Measurements from ENCODE around the gene NUCB1. TPM values are rescaled to one million over a fixed set of nuclear protein-coding genes. Genes with fewer than 3 reads are reported as not detected.

Gene NUCB1
- total and polyA plus RNA-seq, 9 of the 15 experiments (the other 6 are each of a cell fraction or from before 2014, with no cell fraction given): 3.1 to 153 (median 71.7) TPM

GRCh38 chr19:48962029-48962848, 62.1 kb downstream of the NUCB1 start (continued):
- TF ChIP-seq, protein P1, sequence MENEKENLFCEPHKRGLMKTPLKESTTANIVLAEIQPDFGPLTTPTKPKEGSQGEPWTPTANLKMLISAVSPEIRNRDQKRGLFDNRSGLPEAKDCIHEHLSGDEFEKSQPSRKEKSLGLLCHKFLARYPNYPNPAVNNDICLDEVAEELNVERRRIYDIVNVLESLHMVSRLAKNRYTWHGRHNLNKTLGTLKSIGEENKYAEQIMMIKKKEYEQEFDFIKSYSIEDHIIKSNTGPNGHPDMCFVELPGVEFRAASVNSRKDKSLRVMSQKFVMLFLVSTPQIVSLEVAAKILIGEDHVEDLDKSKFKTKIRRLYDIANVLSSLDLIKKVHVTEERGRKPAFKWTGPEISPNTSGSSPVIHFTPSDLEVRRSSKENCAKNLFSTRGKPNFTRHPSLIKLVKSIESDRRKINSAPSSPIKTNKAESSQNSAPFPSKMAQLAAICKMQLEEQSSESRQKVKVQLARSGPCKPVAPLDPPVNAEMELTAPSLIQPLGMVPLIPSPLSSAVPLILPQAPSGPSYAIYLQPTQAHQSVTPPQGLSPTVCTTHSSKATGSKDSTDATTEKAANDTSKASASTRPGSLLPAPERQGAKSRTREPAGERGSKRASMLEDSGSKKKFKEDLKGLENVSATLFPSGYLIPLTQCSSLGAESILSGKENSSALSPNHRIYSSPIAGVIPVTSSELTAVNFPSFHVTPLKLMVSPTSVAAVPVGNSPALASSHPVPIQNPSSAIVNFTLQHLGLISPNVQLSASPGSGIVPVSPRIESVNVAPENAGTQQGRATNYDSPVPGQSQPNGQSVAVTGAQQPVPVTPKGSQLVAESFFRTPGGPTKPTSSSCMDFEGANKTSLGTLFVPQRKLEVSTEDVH (IDR thresholded peaks at IDR 0.05; ENCODE audit: low read depth, partially characterized antibody): no peak
- TF ChIP-seq EHMT2 (IDR thresholded peaks at IDR 0.05): no peak
- TF ChIP-seq ZNF23 (CRISPR knock-in tag; IDR thresholded peaks at IDR 0.05): no peak
- TF ChIP-seq HDAC2 (IDR thresholded peaks at IDR 0.05): peak; percentile 76; the same call in 1 of the 2 replicates
- TF ChIP-seq PHB2 (IDR thresholded peaks at IDR 0.05; ENCODE audit: low read depth): no peak
- TF ChIP-seq, protein P2, sequence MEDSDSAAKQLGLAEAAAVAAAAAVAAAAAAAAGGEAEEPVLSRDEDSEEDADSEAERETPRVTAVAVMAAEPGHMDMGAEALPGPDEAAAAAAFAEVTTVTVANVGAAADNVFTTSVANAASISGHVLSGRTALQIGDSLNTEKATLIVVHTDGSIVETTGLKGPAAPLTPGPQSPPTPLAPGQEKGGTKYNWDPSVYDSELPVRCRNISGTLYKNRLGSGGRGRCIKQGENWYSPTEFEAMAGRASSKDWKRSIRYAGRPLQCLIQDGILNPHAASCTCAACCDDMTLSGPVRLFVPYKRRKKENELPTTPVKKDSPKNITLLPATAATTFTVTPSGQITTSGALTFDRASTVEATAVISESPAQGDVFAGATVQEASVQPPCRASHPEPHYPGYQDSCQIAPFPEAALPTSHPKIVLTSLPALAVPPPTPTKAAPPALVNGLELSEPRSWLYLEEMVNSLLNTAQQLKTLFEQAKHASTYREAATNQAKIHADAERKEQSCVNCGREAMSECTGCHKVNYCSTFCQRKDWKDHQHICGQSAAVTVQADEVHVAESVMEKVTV (CRISPR knock-in tag; IDR thresholded peaks at IDR 0.05): peak; percentile 38; the same call in 1 of the 2 replicates
- TF ChIP-seq RBM17 (IDR thresholded peaks at IDR 0.05; ENCODE audit: borderline replicate concordance, low read depth, low read length): no peak
- TF ChIP-seq FOXM1 (IDR thresholded peaks at IDR 0.05; ENCODE audit: low read depth): no peak
- TF ChIP-seq FOXM1 (CRISPR knock-in tag; IDR thresholded peaks at IDR 0.05; ENCODE audit: low read depth): no peak
- TF ChIP-seq, protein P3, sequence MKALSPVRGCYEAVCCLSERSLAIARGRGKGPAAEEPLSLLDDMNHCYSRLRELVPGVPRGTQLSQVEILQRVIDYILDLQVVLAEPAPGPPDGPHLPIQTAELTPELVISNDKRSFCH (CRISPR knock-in tag; IDR thresholded peaks at IDR 0.05): no peak
- TF ChIP-seq, protein P3 (tag; IDR thresholded peaks at IDR 0.05): peak; percentile 56; the same call in 1 of the 2 replicates
- TF ChIP-seq ZC3H11A (IDR thresholded peaks at IDR 0.05; ENCODE audit: low read depth, low read length): no peak
- peak; percentile 89 for TF ChIP-seq SMAD4 (CRISPR knock-in tag; conservative IDR thresholded peaks at IDR 0.05)
- peak in 1 of 2 experiments; percentile 76; a peak in 1 of 4 replicates for TF ChIP-seq RCOR1 (IDR thresholded peaks at IDR 0.05; ENCODE audit: borderline replicate concordance in 1 of 2, low read depth in 2 of 2, low read length in 2 of 2)
- TF ChIP-seq ZNF282 (CRISPR knock-in tag; IDR thresholded peaks at IDR 0.05): no peak
- TF ChIP-seq E2F3 (CRISPR knock-in tag; IDR thresholded peaks at IDR 0.05): 0 out of 2 replicates have a peak, but pooled peaks have one; percentile 41
- TF ChIP-seq ETS1 (conservative IDR thresholded peaks at IDR 0.05; ENCODE audit: control insufficient read depth, low read depth, low read length): no peak; the same call in 1 of the 2 replicates
- TF ChIP-seq FOS (IDR thresholded peaks at IDR 0.05; ENCODE audit: extremely low read depth, insufficient read length): no peak
- TF ChIP-seq KAT8 (IDR thresholded peaks at IDR 0.05; ENCODE audit: low read depth): no peak
- no peak for TF ChIP-seq RBM39 (optimal IDR thresholded peaks at IDR 0.05; ENCODE audit: low read depth, low read length)
- no peak for TF ChIP-seq ZSCAN32 (CRISPR knock-in tag; IDR thresholded peaks at IDR 0.05)
- TF ChIP-seq SMAD3 (CRISPR knock-in tag; conservative IDR thresholded peaks at IDR 0.05): peak; percentile 71
